ENCODE data around the gene MYOZ3. TPM values are rescaled to one million over a fixed set of nuclear protein-coding genes. Genes with fewer than 3 reads are reported as not detected.

The MYOZ3 gene
- total and polyA plus RNA-seq, 2 donors (not counting 1 experiment from before 2014, with no cell fraction given) = 0.04 TPM; not detected in 1

DNA sequence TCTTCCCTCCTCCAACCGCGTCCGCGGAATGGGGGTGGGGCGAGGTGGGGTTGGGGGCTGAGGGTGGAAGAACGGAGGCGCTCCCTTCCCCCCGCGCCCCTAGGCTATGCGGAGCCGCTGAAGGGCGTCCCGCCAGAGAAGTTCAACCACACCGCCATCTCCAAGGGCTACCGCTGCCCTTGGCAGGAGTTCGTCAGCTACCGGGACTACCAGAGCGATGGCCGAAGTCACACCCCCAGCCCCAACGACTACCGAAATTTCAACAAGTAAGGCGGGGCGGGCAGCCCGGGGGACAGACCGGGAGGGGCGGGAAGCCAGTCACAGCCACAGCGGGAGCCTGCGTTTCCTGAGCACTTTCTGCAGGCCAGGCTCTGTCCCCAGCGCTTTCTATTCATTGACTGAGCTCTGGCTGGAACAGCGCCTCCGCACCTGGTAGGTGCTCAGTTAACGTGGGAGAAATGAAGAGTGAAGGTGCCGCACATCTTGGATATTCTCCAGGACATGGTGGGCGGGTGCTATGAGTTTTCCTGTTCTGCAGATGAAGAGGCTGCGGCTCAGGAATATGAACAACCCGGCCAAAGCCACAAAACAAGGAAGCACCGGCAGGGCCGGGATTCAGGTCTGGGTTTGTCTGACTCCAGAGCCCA lies 11.3 kb downstream of the MYOZ3 start:
- POLR2A ChIA-PET = no interaction called here
- Histone ChIP-seq H3K9ac (ENCODE audit: low read length) (peak overlapping the region; percentile 49), H2AFZ (ENCODE audit: insufficient read depth, low read depth, low read length, poor library complexity, severe bottlenecking) (peak overlapping the region; percentile 75), H3K4me1 (ENCODE audit: control insufficient read depth in 2 of 2, insufficient read depth in 2 of 2, low read length in 2 of 2) (peaks cover 14 to 19% of the 10 kb centered on the region in 2 donors), H3K27me3 (replicated peaks in 1 of 4; ENCODE audit: control extremely low read depth in 1 of 4, control insufficient read depth in 3 of 4, insufficient read depth in 4 of 4, low read length in 3 of 4) (peaks cover 0 to 46% (median 23%) of the 10 kb centered on the region in 4 experiments), H4K20me1 (ENCODE audit: control insufficient read depth, insufficient read depth, low read length, poor library complexity, severe bottlenecking) (no peaks in the 10 kb centered on the region), H3K36me3 (replicated peaks in 1 of 2; ENCODE audit: control extremely low read depth in 1 of 2, control insufficient read depth in 1 of 2, extremely low read depth in 1 of 2, insufficient read depth in 2 of 2, low read length in 1 of 2) (no peaks in the 10 kb centered on the region), H3K4me2 (replicated peaks; ENCODE audit: low read depth, low read length, poor library complexity, severe bottlenecking) (peak overlapping the region; percentile 89), H3K27ac (ENCODE audit: low read length in 2 of 2) (no peak overlapping the region), H3K79me2 (ENCODE audit: control insufficient read depth, insufficient read depth, low read length) (no peaks in the 10 kb centered on the region), H3K4me3 (ENCODE audit: control extremely low read depth in 1 of 5, extremely low read depth in 1 of 5, insufficient read depth in 1 of 5, low read depth in 2 of 5, low read length in 4 of 5) (peak overlapping the region in 4 of 5 experiments; percentile 29 to 55 (median 50)), H3K9me3 (ENCODE audit: control extremely low read depth in 1 of 3, control insufficient read depth in 2 of 3, insufficient read depth in 1 of 3, low read length in 2 of 3) (peaks cover 0 to 6% (median 0%) of the 10 kb centered on the region in 3 donors)
- peaks cover 25% of the 10 kb centered on the region for H3K27me3 Mint-ChIP-seq
- peaks cover 15% of the 10 kb centered on the region for H3K4me1 Mint-ChIP-seq
- CTCF ChIA-PET = interaction anchor here (0.6 to 1.8 kb wide), 4 partner anchors 36 to 570 kb away, joined by 3 to 8 read pairs (median 4); no protein-coding TSS in a partner anchor
- H3K9me3 Mint-ChIP-seq (ENCODE audit: insufficient read depth) = no peaks in the 10 kb centered on the region
- peak overlapping the region; percentile 82 for H3K4me3 Mint-ChIP-seq
- H3K27ac Mint-ChIP-seq = no peak overlapping the region
- WGBS (ENCODE audit: insufficient coverage) = 2% methylated on average over 30 of the region's 38 CpGs
- TF ChIP-seq, protein P1, sequence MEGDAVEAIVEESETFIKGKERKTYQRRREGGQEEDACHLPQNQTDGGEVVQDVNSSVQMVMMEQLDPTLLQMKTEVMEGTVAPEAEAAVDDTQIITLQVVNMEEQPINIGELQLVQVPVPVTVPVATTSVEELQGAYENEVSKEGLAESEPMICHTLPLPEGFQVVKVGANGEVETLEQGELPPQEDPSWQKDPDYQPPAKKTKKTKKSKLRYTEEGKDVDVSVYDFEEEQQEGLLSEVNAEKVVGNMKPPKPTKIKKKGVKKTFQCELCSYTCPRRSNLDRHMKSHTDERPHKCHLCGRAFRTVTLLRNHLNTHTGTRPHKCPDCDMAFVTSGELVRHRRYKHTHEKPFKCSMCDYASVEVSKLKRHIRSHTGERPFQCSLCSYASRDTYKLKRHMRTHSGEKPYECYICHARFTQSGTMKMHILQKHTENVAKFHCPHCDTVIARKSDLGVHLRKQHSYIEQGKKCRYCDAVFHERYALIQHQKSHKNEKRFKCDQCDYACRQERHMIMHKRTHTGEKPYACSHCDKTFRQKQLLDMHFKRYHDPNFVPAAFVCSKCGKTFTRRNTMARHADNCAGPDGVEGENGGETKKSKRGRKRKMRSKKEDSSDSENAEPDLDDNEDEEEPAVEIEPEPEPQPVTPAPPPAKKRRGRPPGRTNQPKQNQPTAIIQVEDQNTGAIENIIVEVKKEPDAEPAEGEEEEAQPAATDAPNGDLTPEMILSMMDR (IDR thresholded peaks at IDR 0.05) = no peak
- TF ChIP-seq EZH2 (IDR thresholded peaks at IDR 0.05; ENCODE audit: borderline replicate concordance, insufficient read depth, low read depth, low read length, poor library complexity, severe bottlenecking) = no peak
- intact Hi-C loops (cut with micrococcal nuclease) = no loop called here
- DNase-seq = peak; percentile 32
- ATAC-seq (ENCODE audit: low read depth) = peak; percentile 36

DNA sequence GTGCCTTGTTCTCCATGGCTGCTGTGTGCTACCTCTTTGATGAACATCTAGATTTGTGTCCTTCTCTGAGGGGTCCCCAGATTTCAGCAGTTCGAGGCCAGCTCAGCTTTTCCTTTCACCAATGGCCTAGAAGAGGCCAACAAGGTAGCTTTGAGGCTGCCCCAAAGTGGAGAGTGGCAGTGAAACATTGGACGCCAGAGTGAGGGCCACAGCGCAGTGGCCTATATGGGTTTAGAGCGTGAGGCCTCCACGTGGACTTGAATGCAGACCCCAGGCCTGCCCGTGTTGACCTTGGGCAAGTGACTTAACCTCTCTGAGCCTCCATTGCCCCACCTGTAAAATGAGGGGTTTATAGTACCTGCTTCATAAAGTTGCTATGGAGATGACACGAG lies 11.8 kb downstream of the MYOZ3 start:
- no peaks in the 10 kb centered on the region for H3K36me3 ChIP-seq (replicated peaks in 1 of 2; ENCODE audit: control extremely low read depth in 1 of 2, control insufficient read depth in 1 of 2, extremely low read depth in 1 of 2, insufficient read depth in 2 of 2, low read length in 1 of 2)
- ChIA-PET POLR2A (no interaction called here), CTCF (interaction anchor here (0.6 to 1.7 kb wide), 4 partner anchors 8 to 569 kb away, joined by 3 to 4 read pairs (median 3); no protein-coding TSS in a partner anchor)
- TF ChIP-seq, protein P1 (IDR thresholded peaks at IDR 0.05) = no peak
- TF ChIP-seq EZH2 (IDR thresholded peaks at IDR 0.05; ENCODE audit: borderline replicate concordance, insufficient read depth, low read depth, low read length, poor library complexity, severe bottlenecking) = no peak
- H3K4me2 ChIP-seq (replicated peaks; ENCODE audit: low read depth, low read length, poor library complexity, severe bottlenecking) = peak overlapping the region; percentile 89
- no peak for ATAC-seq (ENCODE audit: low read depth)
- no peak overlapping the region for H3K27ac ChIP-seq (ENCODE audit: low read length in 2 of 2)
- H3K79me2 ChIP-seq (ENCODE audit: control insufficient read depth, insufficient read depth, low read length) = no peaks in the 10 kb centered on the region
- H2AFZ ChIP-seq (ENCODE audit: insufficient read depth, low read depth, low read length, poor library complexity, severe bottlenecking) = peak overlapping the region; percentile 75
- H3K9me3 ChIP-seq (ENCODE audit: control extremely low read depth in 1 of 3, control insufficient read depth in 2 of 3, insufficient read depth in 1 of 3, low read length in 2 of 3) = peaks cover 0 to 6% (median 0%) of the 10 kb centered on the region in 3 donors
- H4K20me1 ChIP-seq (ENCODE audit: control insufficient read depth, insufficient read depth, low read length, poor library complexity, severe bottlenecking) = no peaks in the 10 kb centered on the region
- DNase-seq = no peak
- intact Hi-C loops (cut with micrococcal nuclease) = no loop called here
- peak overlapping the region in 2 of 5 experiments; percentile 47 to 55 for H3K4me3 ChIP-seq (ENCODE audit: control extremely low read depth in 1 of 5, extremely low read depth in 1 of 5, insufficient read depth in 1 of 5, low read depth in 2 of 5, low read length in 4 of 5)
- peak overlapping the region; percentile 82 for H3K4me3 Mint-ChIP-seq
- H3K9me3 Mint-ChIP-seq (ENCODE audit: insufficient read depth) = no peaks in the 10 kb centered on the region
- H3K9ac ChIP-seq (ENCODE audit: low read length) = peak overlapping the region; percentile 49
- 27% methylated on average over 1 of the region's 7 CpGs for WGBS (ENCODE audit: insufficient coverage)
- peaks cover 15% of the 10 kb centered on the region for H3K4me1 Mint-ChIP-seq
- peaks cover 14 to 19% of the 10 kb centered on the region in 2 donors for H3K4me1 ChIP-seq (ENCODE audit: control insufficient read depth in 2 of 2, insufficient read depth in 2 of 2, low read length in 2 of 2)
- no peak overlapping the region for H3K27ac Mint-ChIP-seq
- H3K27me3 ChIP-seq (replicated peaks in 1 of 4; ENCODE audit: control extremely low read depth in 1 of 4, control insufficient read depth in 3 of 4, insufficient read depth in 4 of 4, low read length in 3 of 4) = peaks cover 0 to 44% (median 23%) of the 10 kb centered on the region in 4 experiments
- peaks cover 25% of the 10 kb centered on the region for H3K27me3 Mint-ChIP-seq

Measured in B cell (primary cell).